KMS-11 (cell line): ENCODE data around the gene ZNF211.

Experiments
- H2AFZ ChIP-seq: fragments of 200-600 bp; sonication (generic); 2 replicates; pipeline ENCODE4 v1.6.1; 2016; ENCODE audit warnings: antibody characterized with exemption, mixed run types, low read depth
- H3K27ac ChIP-seq: fragments of 200-600 bp; sonication (generic); 2 replicates; pipeline ENCODE4 v1.6.1; 2016; ENCODE audit warnings: mild to moderate bottlenecking, mixed run types
- H3K27me3 ChIP-seq: fragments of 200-600 bp; sonication (generic); 2 replicates; pipeline ENCODE4 v1.6.1; 2017; ENCODE audit warnings: mild to moderate bottlenecking, low read depth, mixed run types, moderate library complexity; ENCODE audit not compliant: insufficient read depth
- H3K36me3 ChIP-seq: fragments of 200-600 bp; sonication (generic); 2 replicates; pipeline ENCODE4 v1.6.1; 2017; ENCODE audit warnings: mild to moderate bottlenecking, mixed run types; ENCODE audit not compliant: insufficient read depth
- H3K4me1 ChIP-seq: fragments of 200-600 bp; sonication (generic); 2 replicates; pipeline ENCODE4 v1.6.1; 2016; ENCODE audit warnings: mild to moderate bottlenecking, low read depth, mixed run types; ENCODE audit not compliant: poor library complexity, severe bottlenecking
- H3K4me2 ChIP-seq: fragments of 200-600 bp; sonication (generic); 2 replicates; pipeline ENCODE4 v1.7.0; 2016; ENCODE audit warnings: mild to moderate bottlenecking, mixed run types
- H3K4me3 ChIP-seq: fragments of 200-600 bp; sonication (generic); IDR thresholded peaks from 2 replicates; pipeline ENCODE4 v1.6.1; 2017; ENCODE audit warnings: low read depth, low read length, mixed read lengths; ENCODE audit not compliant: insufficient read depth
- H3K79me2 ChIP-seq: fragments of 200-600 bp; sonication (generic); 2 replicates; pipeline ENCODE4 v1.6.1; 2016; ENCODE audit warnings: low read depth, mixed run types; ENCODE audit not compliant: insufficient read depth
- H3K9ac ChIP-seq: fragments of 200-600 bp; sonication (generic); 2 replicates; pipeline ENCODE4 v1.6.1; 2016; ENCODE audit warnings: mild to moderate bottlenecking, mixed run types
- H4K20me1 ChIP-seq: fragments of 200-600 bp; sonication (generic); 2 replicates; pipeline ENCODE4 v1.6.1; 2016; ENCODE audit warnings: mild to moderate bottlenecking, mixed run types; ENCODE audit not compliant: insufficient read depth
- TF ChIP-seq, protein P1 (sequence below): fragments of 200-600 bp; sonication (generic); conservative IDR thresholded peaks from 2 replicates; pipeline ENCODE4 v1.6.1; 2017; ENCODE audit warnings: low read depth, mild to moderate bottlenecking, antibody characterized with exemption, low read length, moderate library complexity, mixed read lengths

ZNF211 gene

DNA sequence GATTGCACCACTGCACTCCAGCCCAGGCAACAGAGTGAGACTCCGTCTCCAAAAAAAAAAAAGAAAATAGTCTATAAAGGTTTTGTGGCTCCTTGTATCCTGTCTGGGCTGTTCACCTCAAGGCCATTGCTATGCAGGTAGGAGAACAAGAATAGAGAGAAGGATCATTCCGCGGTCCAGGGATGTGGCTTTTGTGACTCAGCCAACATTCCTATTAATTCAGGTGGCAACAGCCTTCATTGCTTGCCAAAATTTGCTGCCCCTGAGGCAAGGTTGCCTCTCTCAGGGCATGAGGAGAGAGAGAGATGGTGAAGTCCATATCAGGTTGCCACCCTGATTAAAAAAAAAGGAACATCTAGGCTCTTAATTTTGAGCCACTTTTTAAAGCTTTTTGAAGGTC is 56.8 kb downstream of the ZNF211 start:
- H3K4me3 ChIP-seq: no peak overlapping the region
- no peak overlapping the region for H3K27ac ChIP-seq

More for the DNA sequence above, 56.8 kb downstream of the ZNF211 start:
- H3K27me3 ChIP-seq: no peaks in the 10 kb centered on the region
- peaks cover 28% of the 10 kb centered on the region; the same call in 1 of the 2 replicates for H3K36me3 ChIP-seq
- H3K4me2 ChIP-seq: no peak overlapping the region
- no peak overlapping the region for H3K9ac ChIP-seq
- H2AFZ ChIP-seq: no peak overlapping the region
- no peaks in the 10 kb centered on the region for H3K4me1 ChIP-seq
- peaks cover 23% of the 10 kb centered on the region; the same call in 1 of the 2 replicates for H3K79me2 ChIP-seq
- H4K20me1 ChIP-seq: no peaks in the 10 kb centered on the region
- TF ChIP-seq, protein P1, sequence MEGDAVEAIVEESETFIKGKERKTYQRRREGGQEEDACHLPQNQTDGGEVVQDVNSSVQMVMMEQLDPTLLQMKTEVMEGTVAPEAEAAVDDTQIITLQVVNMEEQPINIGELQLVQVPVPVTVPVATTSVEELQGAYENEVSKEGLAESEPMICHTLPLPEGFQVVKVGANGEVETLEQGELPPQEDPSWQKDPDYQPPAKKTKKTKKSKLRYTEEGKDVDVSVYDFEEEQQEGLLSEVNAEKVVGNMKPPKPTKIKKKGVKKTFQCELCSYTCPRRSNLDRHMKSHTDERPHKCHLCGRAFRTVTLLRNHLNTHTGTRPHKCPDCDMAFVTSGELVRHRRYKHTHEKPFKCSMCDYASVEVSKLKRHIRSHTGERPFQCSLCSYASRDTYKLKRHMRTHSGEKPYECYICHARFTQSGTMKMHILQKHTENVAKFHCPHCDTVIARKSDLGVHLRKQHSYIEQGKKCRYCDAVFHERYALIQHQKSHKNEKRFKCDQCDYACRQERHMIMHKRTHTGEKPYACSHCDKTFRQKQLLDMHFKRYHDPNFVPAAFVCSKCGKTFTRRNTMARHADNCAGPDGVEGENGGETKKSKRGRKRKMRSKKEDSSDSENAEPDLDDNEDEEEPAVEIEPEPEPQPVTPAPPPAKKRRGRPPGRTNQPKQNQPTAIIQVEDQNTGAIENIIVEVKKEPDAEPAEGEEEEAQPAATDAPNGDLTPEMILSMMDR: no peak
